ENCODE data around the gene ZSCAN2.

DNA sequence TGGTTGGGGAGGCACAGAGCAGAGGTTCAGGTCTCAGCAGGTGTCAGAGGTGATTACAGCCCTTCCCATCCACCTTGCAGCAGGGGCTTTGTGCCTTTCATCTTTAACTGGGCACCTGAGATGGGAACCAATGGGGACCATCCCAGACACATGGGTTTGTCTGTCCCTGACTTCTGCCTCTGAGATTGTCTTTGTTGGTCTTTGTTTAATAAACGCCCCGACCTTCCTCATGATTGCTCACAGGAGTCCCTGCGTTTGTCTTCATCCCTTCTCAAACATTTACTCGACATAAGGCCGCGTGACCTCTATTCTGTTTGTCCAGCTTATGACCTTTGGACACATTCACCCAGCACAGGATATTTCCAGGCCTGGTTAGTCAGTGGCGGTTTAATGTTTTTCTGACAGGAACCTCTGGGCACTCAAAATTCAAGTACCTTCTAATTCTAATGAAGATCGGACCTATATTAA, 5.9 kb downstream of the ZSCAN2 start:
- TF ChIP-seq, protein P1, sequence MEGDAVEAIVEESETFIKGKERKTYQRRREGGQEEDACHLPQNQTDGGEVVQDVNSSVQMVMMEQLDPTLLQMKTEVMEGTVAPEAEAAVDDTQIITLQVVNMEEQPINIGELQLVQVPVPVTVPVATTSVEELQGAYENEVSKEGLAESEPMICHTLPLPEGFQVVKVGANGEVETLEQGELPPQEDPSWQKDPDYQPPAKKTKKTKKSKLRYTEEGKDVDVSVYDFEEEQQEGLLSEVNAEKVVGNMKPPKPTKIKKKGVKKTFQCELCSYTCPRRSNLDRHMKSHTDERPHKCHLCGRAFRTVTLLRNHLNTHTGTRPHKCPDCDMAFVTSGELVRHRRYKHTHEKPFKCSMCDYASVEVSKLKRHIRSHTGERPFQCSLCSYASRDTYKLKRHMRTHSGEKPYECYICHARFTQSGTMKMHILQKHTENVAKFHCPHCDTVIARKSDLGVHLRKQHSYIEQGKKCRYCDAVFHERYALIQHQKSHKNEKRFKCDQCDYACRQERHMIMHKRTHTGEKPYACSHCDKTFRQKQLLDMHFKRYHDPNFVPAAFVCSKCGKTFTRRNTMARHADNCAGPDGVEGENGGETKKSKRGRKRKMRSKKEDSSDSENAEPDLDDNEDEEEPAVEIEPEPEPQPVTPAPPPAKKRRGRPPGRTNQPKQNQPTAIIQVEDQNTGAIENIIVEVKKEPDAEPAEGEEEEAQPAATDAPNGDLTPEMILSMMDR (IDR thresholded peaks at IDR 0.05; ENCODE audit: insufficient read depth, low read depth, low read length), result no peak
- no peak for TF ChIP-seq EZH2 (IDR thresholded peaks at IDR 0.05; ENCODE audit: insufficient read depth, low read length)

Measured in astrocyte (in vitro differentiated cells and primary cell).